Astrocyte (in vitro differentiated cells and primary cell): ENCODE results near the gene CD81. TPM values are rescaled to one million over a fixed set of nuclear protein-coding genes. Genes with fewer than 3 reads are reported as not detected.

Experiments used
- DNase-seq: peaks from one replicate; pipeline ENCODE4 v3.0.0-alpha.2; 2010; ENCODE audit warnings: low read depth
- FAIRE-seq: peaks from 2 replicates; lab custom pipeline; 2011; peaks lifted over from hg19 to GRCh38; lab: Jason Lieb, UNC
- H2AFZ ChIP-seq: 2 replicates; pipeline ENCODE4 v1.6.0; 2012; ENCODE audit warnings: low read depth, low read length, inconsistent platforms
- H3K27ac ChIP-seq: 2 replicates; pipeline ENCODE4 v1.5.1; 2011; ENCODE audit warnings: low read depth, low read length, inconsistent platforms
- H3K27me3 ChIP-seq: 2 replicates; pipeline ENCODE4 v1.6.0; 2011; ENCODE audit warnings: low read length, inconsistent platforms; ENCODE audit not compliant: insufficient read depth
- H3K36me3 ChIP-seq: 2 replicates; pipeline ENCODE4 v1.5.1; 2011; ENCODE audit warnings: low read length, inconsistent platforms; ENCODE audit not compliant: insufficient read depth
- H3K4me1 ChIP-seq: 2 replicates; pipeline ENCODE4 v1.5.1; 2011; ENCODE audit warnings: low read length, inconsistent platforms; ENCODE audit not compliant: insufficient read depth
- H3K4me2 ChIP-seq: 2 replicates; pipeline ENCODE4 v1.6.0; 2012; ENCODE audit warnings: low read length, inconsistent platforms
- H3K4me3 ChIP-seq: 2 replicates; pipeline ENCODE4 v1.5.1; 2011; ENCODE audit warnings: low read depth, mild to moderate bottlenecking, low read length, inconsistent platforms; ENCODE audit not compliant: insufficient read depth
- H3K79me2 ChIP-seq: 2 replicates; pipeline ENCODE4 v1.6.0; 2012; ENCODE audit warnings: mild to moderate bottlenecking, low read length, inconsistent platforms; ENCODE audit not compliant: insufficient read depth
- H3K9ac ChIP-seq: 2 replicates; pipeline ENCODE4 v1.6.0; 2012; ENCODE audit warnings: mild to moderate bottlenecking, low read length, inconsistent platforms
- H3K9me3 ChIP-seq: 2 replicates; pipeline ENCODE4 v1.5.1; 2012; ENCODE audit warnings: low read depth, mild to moderate bottlenecking, low read length, inconsistent platforms; ENCODE audit not compliant: insufficient read depth
- H4K20me1 ChIP-seq: 2 replicates; pipeline ENCODE4 v1.6.0; 2012; ENCODE audit warnings: low read length, inconsistent platforms; ENCODE audit not compliant: insufficient read depth
- H3K27ac Mint-ChIP-seq: one replicate; pipeline ENCODE4 v1.8.0; 2021; ENCODE audit warnings: mild to moderate bottlenecking, mixed read lengths; ENCODE audit not compliant: unreplicated experiment
- H3K27me3 Mint-ChIP-seq: one replicate; pipeline ENCODE4 v1.8.0; 2021; ENCODE audit warnings: low read depth, mixed read lengths; ENCODE audit not compliant: unreplicated experiment
- H3K36me3 Mint-ChIP-seq: one replicate; pipeline ENCODE4 v1.8.0; 2021; ENCODE audit warnings: low read depth, mixed read lengths; ENCODE audit not compliant: unreplicated experiment
- H3K4me1 Mint-ChIP-seq: one replicate; pipeline ENCODE4 v1.8.0; 2021; ENCODE audit warnings: low read depth, mixed read lengths; ENCODE audit not compliant: unreplicated experiment
- H3K4me3 Mint-ChIP-seq: one replicate; pipeline ENCODE4 v1.8.0; 2021; ENCODE audit warnings: mild to moderate bottlenecking, moderate library complexity, mixed read lengths; ENCODE audit not compliant: unreplicated experiment
- H3K9me3 Mint-ChIP-seq: one replicate; pipeline ENCODE4 v1.8.0; 2021; ENCODE audit warnings: mild to moderate bottlenecking, mixed read lengths; ENCODE audit not compliant: unreplicated experiment
- CTCF ChIP-seq: IDR thresholded peaks from 2 replicates; pipeline ENCODE4 v1.5.1; 2011; ENCODE audit warnings: low read depth, mild to moderate bottlenecking, inconsistent platforms, low read length, moderate library complexity; ENCODE audit not compliant: insufficient read depth
- EZH2 ChIP-seq: IDR thresholded peaks from 2 replicates; pipeline ENCODE4 v1.6.1; 2012; ENCODE audit warnings: mild to moderate bottlenecking, low read length, inconsistent platforms; ENCODE audit not compliant: insufficient read depth
- total RNA-seq: library from RNA; stranded (reverse); gene quantifications from 2 replicates; pipeline ENCODE4 v1.2.1, GENCODE V29; 2021

CD81 gene
- total RNA-seq, 1 donor from 2014 or later: 625 TPM

GRCh38 chr11:2431395-2431794 is 54.3 kb downstream of the CD81 start:
- no peak overlapping the region for H3K27ac Mint-ChIP-seq
- Histone ChIP-seq H3K9me3 (peaks cover 2% of the 10 kb centered on the region), H2AFZ (no peak overlapping the region), H4K20me1 (peaks cover 2% of the 10 kb centered on the region), H3K27me3 (peaks cover 3% of the 10 kb centered on the region), H3K36me3 (no peaks in the 10 kb centered on the region), H3K4me3 (no peak overlapping the region), H3K4me2 (no peak overlapping the region), H3K9ac (no peak overlapping the region), H3K27ac (no peak overlapping the region), H3K79me2 (no peaks in the 10 kb centered on the region), H3K4me1 (no peaks in the 10 kb centered on the region)
- DNase-seq: no peak
- H3K27me3 Mint-ChIP-seq: peaks cover 16% of the 10 kb centered on the region
- H3K4me3 Mint-ChIP-seq: no peak overlapping the region
- H3K36me3 Mint-ChIP-seq: no peaks in the 10 kb centered on the region
- no peaks in the 10 kb centered on the region for H3K9me3 Mint-ChIP-seq
- FAIRE-seq: no peak
- TF ChIP-seq EZH2: no peak
- TF ChIP-seq CTCF: no peak
- H3K4me1 Mint-ChIP-seq: no peaks in the 10 kb centered on the region

- no peak for FAIRE-seq
- TF ChIP-seq CTCF: no peak
- TF ChIP-seq EZH2: no peak
- Histone ChIP-seq H3K9ac (no peak overlapping the region), H3K4me2 (no peak overlapping the region), H3K79me2 (no peaks in the 10 kb centered on the region), H3K4me3 (no peak overlapping the region), H3K27ac (no peak overlapping the region), H4K20me1 (peaks cover 2% of the 10 kb centered on the region), H3K9me3 (peaks cover 2% of the 10 kb centered on the region), H2AFZ (no peak overlapping the region), H3K36me3 (no peaks in the 10 kb centered on the region), H3K27me3 (peaks cover 3% of the 10 kb centered on the region), H3K4me1 (no peaks in the 10 kb centered on the region)
- Mint-ChIP-seq H3K27me3 (peaks cover 20% of the 10 kb centered on the region), H3K9me3 (no peaks in the 10 kb centered on the region), H3K36me3 (no peaks in the 10 kb centered on the region), H3K4me3 (no peak overlapping the region), H3K4me1 (no peaks in the 10 kb centered on the region), H3K27ac (no peak overlapping the region)
- no peak for DNase-seq
These were observed 55.1 kb downstream of the CD81 start for GRCh38 chr11:2432171-2432621.

GRCh38 chr11:2432628-2433071 is 55.5 kb downstream of the CD81 start:
- H3K36me3 ChIP-seq: no peaks in the 10 kb centered on the region
- H3K4me2 ChIP-seq: no peak overlapping the region
- H3K27ac ChIP-seq: no peak overlapping the region
- no peak overlapping the region for H3K4me3 ChIP-seq
- Mint-ChIP-seq H3K9me3 (peaks cover 1% of the 10 kb centered on the region), H3K27me3 (peaks cover 22% of the 10 kb centered on the region), H3K4me3 (no peak overlapping the region), H3K4me1 (no peaks in the 10 kb centered on the region), H3K36me3 (no peaks in the 10 kb centered on the region), H3K27ac (no peak overlapping the region)
- no peak overlapping the region for H3K9ac ChIP-seq
- H2AFZ ChIP-seq: no peak overlapping the region
- no peaks in the 10 kb centered on the region for H3K4me1 ChIP-seq
- TF ChIP-seq CTCF: no peak
- no peak for TF ChIP-seq EZH2
- H4K20me1 ChIP-seq: peaks cover 2% of the 10 kb centered on the region
- DNase-seq (no peak), FAIRE-seq (no peak)
- H3K27me3 ChIP-seq: peaks cover 3% of the 10 kb centered on the region
- H3K9me3 ChIP-seq: peaks cover 2% of the 10 kb centered on the region
- no peaks in the 10 kb centered on the region for H3K79me2 ChIP-seq
